H1 (cell line): ENCODE results near the gene UBE2E1. TPM values are rescaled to one million over a fixed set of nuclear protein-coding genes. Genes with fewer than 3 reads are reported as not detected.

Experiments
- GABPA ChIP-seq: IDR thresholded peaks from 2 replicates; pipeline ENCODE4 v1.6.1; 2011; ENCODE audit warnings: mild to moderate bottlenecking, low read length, moderate library complexity, borderline replicate concordance; ENCODE audit not compliant: insufficient read depth
- MAFK ChIP-seq: IDR thresholded peaks from 2 replicates; pipeline ENCODE4 v1.6.1; 2012; ENCODE audit warnings: low read depth, mild to moderate bottlenecking, improper control_type of control experiment, low read length
- RFX5 ChIP-seq: IDR thresholded peaks from 2 replicates; pipeline ENCODE4 v1.6.1; 2011; ENCODE audit warnings: low read depth, low read length, improper control_type of control experiment, borderline replicate concordance
- TBP ChIP-seq: IDR thresholded peaks from 2 replicates; pipeline ENCODE4 v1.6.1; 2011; ENCODE audit warnings: low read depth, low read length, improper control_type of control experiment
- polyA plus RNA-seq, 7 experiments: library from polyadenylated mRNA; depleted of rRNA in 3 of 7; stranded (reverse) in 5 of 7; unstranded in 2 of 7; fragments of >200 nt in 5 of 7; fragments of 200-250 nt in 2 of 7; gene quantifications; 1 replicate in 5 of 7; 2 replicates in 1 of 7; 4 replicates in 1 of 7; pipeline versions ENCODE4 v1.2.1 to v1.2.3, GENCODE V29; 2011 to 2013; ENCODE audit warnings: missing spikeins in 2 of 7, mixed read lengths in 2 of 7
- total RNA-seq: library from RNA; stranded (reverse); fragmentation: NEBNext Ultra II Directional; extraction: Animal tissue kit (Norgen Biotek cat#: 25700); gene quantifications from 2 replicates; pipeline ENCODE4 v1.2.1, GENCODE V29; 2021

UBE2E1 gene
- total and polyA plus RNA-seq, 2 of the 8 experiments (the other 6 are each of a cell fraction or from before 2014, with no cell fraction given) = 109 to 141 TPM

- TF ChIP-seq GABPA (no peak), MAFK (no peak), TBP (no peak), RFX5 (no peak)
- TF ChIP-seq, all 59 proteins: peak for 0
These were observed 59.2 kb downstream of the UBE2E1 start (continued) for GRCh38 chr3:23864931-23865330.
